Measurements from ENCODE around the gene SIRT3. TPM values are rescaled to one million over a fixed set of nuclear protein-coding genes. Genes with fewer than 3 reads are reported as not detected.
"Not testable (repeated sequence)": the region's sequence is repeated elsewhere in the genome, so short reads cannot be mapped to it uniquely, and the experiment has no call there.

SIRT3 gene
- total RNA-seq, 1 donor from 2014 or later: 36.4 TPM

DNA sequence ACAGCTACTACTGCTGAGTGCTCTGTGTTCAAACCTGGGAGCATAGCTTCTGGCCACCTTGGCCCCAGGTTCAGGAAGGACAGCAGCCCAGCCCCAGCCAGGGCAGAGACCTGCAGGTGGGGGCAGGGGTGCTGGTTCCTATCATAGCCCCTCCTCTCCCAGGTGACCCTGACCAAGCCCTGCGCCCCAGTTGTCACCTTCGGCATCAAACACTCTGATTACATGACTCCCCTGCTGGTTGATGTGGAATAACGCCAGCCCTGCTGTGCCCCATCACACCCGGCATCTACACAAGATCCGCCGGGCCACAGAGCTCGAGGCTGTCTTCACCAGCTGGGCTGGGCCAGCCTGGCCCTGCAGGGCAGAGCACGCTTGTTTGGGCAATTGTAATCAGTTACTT lies 36.4 kb downstream of the SIRT3 start:
- intact Hi-C loops (cut with micrococcal nuclease): no loop called here
- H3K27me3 ChIP-seq (ENCODE audit: low read depth): no peaks in the 10 kb centered on the region
- H3K4me3 ChIP-seq: no peak overlapping the region
- peaks cover 18% of the 10 kb centered on the region for H3K4me1 ChIP-seq
- peaks cover 24% of the 10 kb centered on the region for H3K36me3 ChIP-seq
- H3K9me3 ChIP-seq (replicated peaks): no peaks in the 10 kb centered on the region
- no peak for DNase-seq
- no peak overlapping the region for H3K27ac ChIP-seq (replicated peaks)
- no peak for TF ChIP-seq CTCF (IDR thresholded peaks at IDR 0.05; ENCODE audit: borderline replicate concordance)

DNA sequence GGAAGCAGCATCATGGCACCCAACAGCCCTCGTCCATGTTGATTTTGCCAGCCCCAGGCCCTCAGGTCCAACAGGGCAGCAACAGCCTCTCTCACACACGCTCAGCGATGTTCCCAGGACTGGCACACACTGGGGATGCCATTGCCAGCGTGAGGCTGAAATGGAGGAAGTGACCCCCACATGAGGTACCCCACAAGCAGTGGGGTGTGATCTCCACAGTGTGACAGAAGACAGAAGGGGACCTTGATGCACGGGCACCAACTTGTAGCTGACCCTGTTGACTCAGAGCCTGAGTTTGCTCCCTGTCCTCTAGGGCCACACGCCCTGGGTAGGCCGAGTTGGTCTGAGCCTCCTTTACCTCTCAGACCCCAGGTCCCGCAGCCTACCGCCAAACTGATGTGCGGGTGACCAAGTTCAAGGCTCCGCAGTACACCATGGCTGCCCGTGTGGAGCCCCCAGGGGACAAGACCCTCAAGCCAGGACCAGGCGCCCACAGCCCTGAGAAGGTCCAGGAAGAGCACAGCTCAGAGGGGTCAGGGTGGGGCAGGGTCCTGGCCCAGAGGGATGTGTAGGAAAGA lies 37.0 kb downstream of the SIRT3 start:
- Histone ChIP-seq H3K4me3 (no peak overlapping the region), H3K27me3 (ENCODE audit: low read depth) (no peaks in the 10 kb centered on the region), H3K36me3 (peaks cover 17% of the 10 kb centered on the region), H3K27ac (replicated peaks) (no peak overlapping the region), H3K9me3 (replicated peaks) (no peaks in the 10 kb centered on the region), H3K4me1 (peaks cover 11% of the 10 kb centered on the region)
- no peak for TF ChIP-seq CTCF (IDR thresholded peaks at IDR 0.05; ENCODE audit: borderline replicate concordance)
- intact Hi-C loops (cut with micrococcal nuclease): no loop called here
- DNase-seq: no peak

- no peak overlapping the region for H3K27ac ChIP-seq (replicated peaks)
- H3K9me3 ChIP-seq (replicated peaks): no peaks in the 10 kb centered on the region
- peaks cover 9% of the 10 kb centered on the region for H3K36me3 ChIP-seq
- no peak overlapping the region for H3K4me3 ChIP-seq
- no peaks in the 10 kb centered on the region for H3K27me3 ChIP-seq (ENCODE audit: low read depth)
- intact Hi-C loops (cut with micrococcal nuclease): no loop called here
- DNase-seq: no peak
- TF ChIP-seq CTCF (IDR thresholded peaks at IDR 0.05; ENCODE audit: borderline replicate concordance): no peak
- peaks cover 3% of the 10 kb centered on the region for H3K4me1 ChIP-seq
Observed at GRCh38 chr11:198236-198806, 37.8 kb downstream of the SIRT3 start.

GRCh38 chr11:197741-198235 lies 38.4 kb downstream of the SIRT3 start:
- no peak for DNase-seq
- Histone ChIP-seq H3K4me1 (no peaks in the 10 kb centered on the region), H3K4me3 (no peak overlapping the region), H3K9me3 (replicated peaks) (no peaks in the 10 kb centered on the region), H3K27ac (replicated peaks) (no peak overlapping the region), H3K27me3 (ENCODE audit: low read depth) (no peaks in the 10 kb centered on the region), H3K36me3 (peaks cover 4% of the 10 kb centered on the region)
- no peak for TF ChIP-seq CTCF (IDR thresholded peaks at IDR 0.05; ENCODE audit: borderline replicate concordance)
- intact Hi-C loops (cut with micrococcal nuclease): no loop called here

DNA sequence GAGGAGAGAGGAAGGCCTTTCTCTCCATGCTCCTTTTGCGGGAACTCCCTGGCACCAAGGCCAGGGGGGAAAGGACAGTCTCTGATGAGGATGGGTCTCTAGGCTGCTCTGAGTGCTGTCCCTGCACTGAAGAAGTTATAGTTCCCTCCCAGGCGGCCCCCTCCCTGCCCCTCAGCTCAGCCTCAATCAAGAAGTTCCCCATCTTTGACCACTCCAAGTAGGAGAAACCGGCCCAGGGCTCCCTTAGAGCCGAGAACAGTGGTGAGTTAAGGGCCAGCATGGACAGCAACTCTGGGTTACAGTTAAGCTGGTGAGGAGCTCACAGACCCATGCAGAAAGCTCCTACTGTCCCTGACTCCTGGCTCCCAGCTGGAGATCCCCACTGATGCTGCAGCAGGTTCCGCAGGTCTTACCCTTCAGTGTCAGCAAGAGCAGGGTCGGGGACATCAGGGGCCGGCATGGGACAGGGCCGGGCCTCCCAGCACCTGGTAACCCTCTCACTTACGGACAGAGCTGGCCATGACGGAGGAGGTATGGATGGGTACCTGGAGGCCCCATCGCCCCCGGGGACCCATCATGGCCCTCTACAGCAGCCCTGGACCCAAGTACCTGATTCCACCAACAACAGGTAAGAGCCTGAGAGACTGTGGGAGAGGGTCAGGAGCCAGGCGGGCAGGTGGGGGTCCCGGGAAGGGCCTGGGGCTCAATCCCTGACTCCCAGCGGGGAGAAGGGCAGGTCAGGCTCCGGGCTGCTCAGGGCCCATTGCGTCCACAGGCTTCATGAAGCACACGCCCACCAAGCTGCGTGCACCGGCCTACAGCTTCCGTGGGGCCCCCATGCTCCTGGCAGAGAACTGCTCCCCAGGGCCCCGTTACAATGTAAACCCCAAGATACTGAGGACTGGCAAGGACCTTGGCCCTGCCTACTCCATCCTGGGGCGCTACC lies 39.1 kb downstream of the SIRT3 start:
- no peaks in the 10 kb centered on the region for H3K9me3 ChIP-seq (replicated peaks)
- no peak overlapping the region for H3K4me3 ChIP-seq
- H3K4me1 ChIP-seq: no peaks in the 10 kb centered on the region
- H3K27ac ChIP-seq (replicated peaks): no peak overlapping the region
- no peaks in the 10 kb centered on the region for H3K27me3 ChIP-seq (ENCODE audit: low read depth)
- intact Hi-C loops (cut with micrococcal nuclease): no loop called here
- TF ChIP-seq CTCF (IDR thresholded peaks at IDR 0.05; ENCODE audit: borderline replicate concordance): no peak
- no peak for DNase-seq
- peaks cover 3% of the 10 kb centered on the region for H3K36me3 ChIP-seq

- H3K36me3 ChIP-seq; H3K4me3 ChIP-seq; H3K27me3 ChIP-seq (ENCODE audit: low read depth); H3K4me1 ChIP-seq; intact Hi-C loops (cut with micrococcal nuclease); H3K9me3 ChIP-seq (replicated peaks); DNase-seq; H3K27ac ChIP-seq (replicated peaks): not testable (repeated sequence)
Observed at GRCh38 chr11:193481-193880, 42.7 kb downstream of the SIRT3 start.

- H3K36me3 ChIP-seq; H3K27me3 ChIP-seq (ENCODE audit: low read depth); H3K9me3 ChIP-seq (replicated peaks); H3K4me3 ChIP-seq; DNase-seq; H3K27ac ChIP-seq (replicated peaks); H3K4me1 ChIP-seq; intact Hi-C loops (cut with micrococcal nuclease): not testable (repeated sequence)
Observed at GRCh38 chr11:192674-193128, 43.4 kb downstream of the SIRT3 start, which contains the start of gene SCGB1C1. TSS of gene SCGB1C1 (plus strand) at chr11:193078. CDS start at chr11:193100, 22 bp downstream.

Measured in left ventricle myocardium inferior (tissue), 1 donor.